HUES64 (cell line): ENCODE measurements around the gene FOXP4.
"Not testable (repeated sequence)": the region's sequence is repeated elsewhere in the genome, so short reads cannot be mapped to it uniquely, and the experiment has no call there.

Experiments used
- H3K27ac ChIP-seq: 2 replicates; pipeline ENCODE4 v1.7.0; 2013; ENCODE audit warnings: low read depth, low read length, inconsistent platforms
- H3K27me3 ChIP-seq: 2 replicates; pipeline ENCODE4 v1.6.1; 2013; ENCODE audit warnings: mild to moderate bottlenecking, low read length; ENCODE audit not compliant: insufficient read depth
- H3K36me3 ChIP-seq: 2 replicates; pipeline ENCODE4 v1.6.1; 2013; ENCODE audit warnings: mild to moderate bottlenecking, low read length; ENCODE audit not compliant: insufficient read depth
- H3K4me1 ChIP-seq: 2 replicates; pipeline ENCODE4 v1.6.1; 2013; ENCODE audit warnings: mild to moderate bottlenecking, low read length, moderate library complexity; ENCODE audit not compliant: insufficient read depth
- H3K4me3 ChIP-seq: 2 replicates; pipeline ENCODE4 v1.5.1; 2013; ENCODE audit warnings: mild to moderate bottlenecking, low read length, moderate library complexity
- H3K9ac ChIP-seq: 2 replicates; pipeline ENCODE4 v1.6.1; 2013; ENCODE audit warnings: mild to moderate bottlenecking, low read depth, low read length
- H3K9me3 ChIP-seq: 2 replicates; pipeline ENCODE4 v1.6.1; 2013; ENCODE audit warnings: low read depth, low read length; ENCODE audit not compliant: insufficient read depth
- WGBS: fragments of 150-250, 120-280 bp; methylation state at CpG from one replicate; pipeline ENCODE4 v1.1.7; 2013; ENCODE audit warnings: missing lambda C conversion rate; 5-methylcytosine and 5-hydroxymethylcytosine counted together

The FOXP4 gene

GRCh38 chr6:41602864-41603608 lies 56.9 kb downstream of the FOXP4 start:
- WGBS, result 8% methylated on average over 16 of the region's 20 CpGs
- Histone ChIP-seq H3K36me3 (no peaks in the 10 kb centered on the region), H3K4me3 (peak overlapping the region; percentile 43), H3K4me1 (peaks cover 13% of the 10 kb centered on the region; the same call in 1 of the 2 replicates), H3K9me3 (no peaks in the 10 kb centered on the region), H3K9ac (peak overlapping the region; percentile 38; the same call in 1 of the 2 replicates), H3K27me3 (no peaks in the 10 kb centered on the region), H3K27ac (no peak overlapping the region)

- Histone ChIP-seq H3K4me3 (no peak overlapping the region), H3K36me3 (no peaks in the 10 kb centered on the region), H3K4me1 (peaks cover 13% of the 10 kb centered on the region; the same call in 1 of the 2 replicates), H3K9ac (no peak overlapping the region), H3K27ac (no peak overlapping the region), H3K27me3 (no peaks in the 10 kb centered on the region), H3K9me3 (no peaks in the 10 kb centered on the region)
- WGBS, result 88% methylated on average over 5 of the region's 5 CpGs
These were observed 57.8 kb downstream of the FOXP4 start for GRCh38 chr6:41604006-41604405.

GRCh38 chr6:41605649-41606048 lies 59.5 kb downstream of the FOXP4 start:
- no peak overlapping the region for H3K4me3 ChIP-seq
- 90% methylated on average over 3 of the region's 3 CpGs for WGBS

GRCh38 chr6:41607036-41607435 lies 60.9 kb downstream of the FOXP4 start:
- Histone ChIP-seq H3K36me3 (no peaks in the 10 kb centered on the region), H3K4me1 (peaks cover 6% of the 10 kb centered on the region; the same call in 1 of the 2 replicates)
- WGBS, result 86% methylated on average over 4 of the region's 5 CpGs

More at GRCh38 chr6:41605649-41606048, 59.5 kb downstream of the FOXP4 start:
- Histone ChIP-seq H3K36me3 (no peaks in the 10 kb centered on the region), H3K9ac (no peak overlapping the region), H3K27ac (no peak overlapping the region), H3K9me3 (no peaks in the 10 kb centered on the region), H3K4me1 (peaks cover 6% of the 10 kb centered on the region; the same call in 1 of the 2 replicates), H3K27me3 (no peaks in the 10 kb centered on the region)

GRCh38 chr6:41607736-41608135 lies 61.6 kb downstream of the FOXP4 start:
- Histone ChIP-seq H3K27ac (no peak overlapping the region), H3K4me3 (no peak overlapping the region), H3K4me1 (peaks cover under 1% of the 10 kb centered on the region; the same call in 1 of the 2 replicates), H3K9ac (no peak overlapping the region), H3K9me3 (no peaks in the 10 kb centered on the region), H3K27me3 (no peaks in the 10 kb centered on the region), H3K36me3 (no peaks in the 10 kb centered on the region)
- 68% methylated on average over 8 of the region's 9 CpGs for WGBS

More at GRCh38 chr6:41607036-41607435, 60.9 kb downstream of the FOXP4 start:
- Histone ChIP-seq H3K27me3 (no peaks in the 10 kb centered on the region), H3K27ac (no peak overlapping the region), H3K4me3 (no peak overlapping the region), H3K9ac (no peak overlapping the region), H3K9me3 (no peaks in the 10 kb centered on the region)

GRCh38 chr6:41608443-41609151 lies 62.4 kb downstream of the FOXP4 start:
- Histone ChIP-seq H3K9ac (no peak overlapping the region), H3K36me3 (no peaks in the 10 kb centered on the region), H3K4me3 (no peak overlapping the region), H3K27me3 (no peaks in the 10 kb centered on the region), H3K27ac (no peak overlapping the region), H3K9me3 (peaks cover 6% of the 10 kb centered on the region; the same call in 1 of the 2 replicates), H3K4me1 (no peaks in the 10 kb centered on the region)
- whole genome bisulfite sequencing, result 80% methylated on average over 11 of the region's 11 CpGs

DNA sequence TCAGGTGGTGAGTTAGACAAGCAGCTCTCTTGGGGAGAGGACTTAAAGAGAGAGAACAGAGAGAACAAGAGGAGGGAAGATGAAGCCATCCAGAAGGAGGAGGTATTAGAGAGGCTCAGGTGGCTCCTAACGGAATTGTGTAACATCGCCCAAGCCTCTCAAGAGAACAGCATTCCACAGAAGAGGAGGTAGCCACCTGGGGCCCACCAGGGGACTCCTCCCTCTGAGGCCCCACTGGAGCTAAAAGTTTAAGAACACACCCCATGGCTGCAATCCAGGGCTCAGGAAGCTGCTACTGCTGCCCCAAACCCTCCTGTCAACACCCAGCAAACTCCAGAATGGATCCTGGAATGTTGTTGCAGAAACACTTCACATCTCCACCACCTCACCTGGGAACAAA lies 68.5 kb downstream of the FOXP4 start:
- Histone ChIP-seq H3K36me3 (no peaks in the 10 kb centered on the region), H3K27me3 (no peaks in the 10 kb centered on the region), H3K4me3 (no peak overlapping the region), H3K9me3 (peaks cover 13% of the 10 kb centered on the region; the same call in 1 of the 2 replicates), H3K9ac (no peak overlapping the region), H3K27ac (no peak overlapping the region), H3K4me1 (no peaks in the 10 kb centered on the region)
- WGBS, result 90% methylated on average over 2 of the region's 2 CpGs

GRCh38 chr6:41615311-41615710 lies 69.1 kb downstream of the FOXP4 start:
- H3K9me3 ChIP-seq, result peaks cover 16% of the 10 kb centered on the region; the same call in 1 of the 2 replicates
- H3K9ac ChIP-seq, result no peak overlapping the region
- 91% methylated on average over 7 of the region's 7 CpGs for WGBS
- H3K36me3 ChIP-seq, result no peaks in the 10 kb centered on the region
- no peaks in the 10 kb centered on the region for H3K27me3 ChIP-seq
- H3K27ac ChIP-seq, result no peak overlapping the region
- no peaks in the 10 kb centered on the region for H3K4me1 ChIP-seq
- H3K4me3 ChIP-seq, result no peak overlapping the region

DNA sequence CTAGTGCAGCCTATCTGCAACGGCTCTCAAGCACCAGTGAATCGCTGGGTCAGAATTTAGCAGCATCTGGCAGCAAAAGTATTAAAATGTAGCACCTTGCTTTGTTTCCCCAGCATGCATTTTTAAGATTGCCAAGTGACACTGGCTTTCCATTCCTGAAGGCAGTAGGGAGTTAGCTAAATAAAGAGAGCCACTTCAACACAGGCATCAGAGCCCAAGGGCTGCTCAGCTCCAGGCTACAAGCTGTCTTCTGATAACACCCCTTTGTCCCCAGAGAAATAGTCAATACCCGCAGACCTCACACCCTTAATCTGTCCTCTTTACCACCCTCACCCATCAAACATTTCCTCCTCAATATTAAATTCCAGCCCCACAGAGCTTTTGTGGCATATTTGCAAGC lies 72.4 kb downstream of the FOXP4 start:
- no peaks in the 10 kb centered on the region for H3K27me3 ChIP-seq
- no peak overlapping the region for H3K4me3 ChIP-seq
- no peak overlapping the region for H3K9ac ChIP-seq
- H3K27ac ChIP-seq, result no peak overlapping the region
- peaks cover 7% of the 10 kb centered on the region for H3K4me1 ChIP-seq
- WGBS, result 77% methylated on average over 3 of the region's 3 CpGs
- H3K36me3 ChIP-seq, result no peaks in the 10 kb centered on the region
- H3K9me3 ChIP-seq, result peaks cover 24% of the 10 kb centered on the region; the same call in 1 of the 2 replicates

DNA sequence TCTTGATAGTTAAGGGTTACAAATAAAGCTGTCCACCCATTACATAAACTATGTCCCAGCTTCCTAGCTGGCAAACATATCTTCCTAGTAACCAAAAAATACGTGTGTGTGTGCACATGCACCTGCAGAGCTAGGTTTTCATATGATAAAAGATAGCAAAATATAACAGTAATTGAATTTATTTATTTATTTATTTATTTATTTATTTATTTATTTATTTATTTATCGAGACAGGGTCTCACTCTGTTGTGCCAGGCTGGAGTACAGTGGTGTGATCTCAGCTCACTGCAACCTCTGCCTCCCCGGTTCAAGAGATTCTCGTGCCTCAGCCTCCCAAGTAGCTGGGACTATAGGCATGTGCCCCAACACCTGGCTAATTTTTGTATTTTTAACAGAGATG lies 73.0 kb downstream of the FOXP4 start:
- not testable (repeated sequence) for H3K36me3 ChIP-seq, H3K4me3 ChIP-seq, H3K27ac ChIP-seq, H3K27me3 ChIP-seq, H3K9ac ChIP-seq, H3K4me1 ChIP-seq
- WGBS, result 93% methylated on average over 4 of the region's 4 CpGs
- H3K9me3 ChIP-seq, result peaks cover 22% of the 10 kb centered on the region; the same call in 1 of the 2 replicates

DNA sequence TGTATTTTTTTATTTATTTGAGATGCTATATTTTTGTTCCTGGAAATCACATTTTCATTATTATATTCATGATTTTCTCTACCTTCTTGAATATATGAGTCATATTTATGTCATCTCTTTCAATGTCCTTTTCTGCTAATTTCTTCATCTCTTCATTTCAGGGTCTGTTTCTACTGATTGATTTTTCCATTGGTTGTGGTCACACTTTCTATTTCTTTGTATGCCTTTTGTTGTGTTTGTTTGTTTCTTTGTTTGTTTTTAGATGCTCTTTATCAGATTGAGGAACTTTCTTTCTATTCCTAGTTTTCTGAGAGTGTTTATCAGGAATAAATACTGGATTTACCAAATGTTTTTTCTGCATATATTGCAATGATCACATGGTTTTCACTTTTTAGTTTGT lies 75.2 kb downstream of the FOXP4 start:
- Histone ChIP-seq H3K27me3 (no peaks in the 10 kb centered on the region), H3K27ac (no peak overlapping the region), H3K9me3 (peaks cover 17% of the 10 kb centered on the region; the same call in 1 of the 2 replicates), H3K4me3 (no peak overlapping the region), H3K9ac (no peak overlapping the region), H3K4me1 (peaks cover 7% of the 10 kb centered on the region), H3K36me3 (no peaks in the 10 kb centered on the region)
